Superior temporal gyrus (tissue), 1 donor: Measurements from ENCODE around the gene RSPH10B2.
"Not testable (repeated sequence)": the region's sequence is repeated elsewhere in the genome, so short reads cannot be mapped to it uniquely, and the experiment has no call there.

Experiments used
- DNase-seq: peaks from one replicate; pipeline ENCODE4 v3.0.0-alpha.2; 2016; ENCODE audit errors: extremely low spot score

RSPH10B2 gene

DNA sequence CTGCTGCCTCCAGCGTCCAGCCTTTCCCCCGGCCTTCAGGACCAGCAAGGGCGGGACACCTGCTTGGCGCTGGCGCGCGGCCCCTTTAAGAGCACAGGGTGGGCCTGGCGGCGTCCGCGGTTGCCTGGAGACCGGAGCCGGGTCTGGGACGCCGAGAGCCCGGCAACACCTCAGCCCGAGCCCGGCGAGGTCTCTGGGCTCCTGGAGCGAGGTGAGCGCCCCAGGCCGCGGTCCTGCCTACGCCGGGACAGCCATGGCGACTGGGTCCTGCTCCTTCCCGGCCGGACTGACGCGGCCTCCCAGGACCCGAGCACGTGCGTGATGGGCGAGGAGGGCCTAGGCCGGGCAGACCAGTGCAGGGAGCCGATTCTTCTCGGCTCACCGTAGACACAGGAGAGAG lies at the start of gene RSPH10B2:
Gene RSPH10B2, plus strand, starts transcription at position 140 of the 400 bp plus-strand sequence. CDS start 3,575 bp downstream, outside the sequence.
- DNase-seq, result not testable (repeated sequence)

- DNase-seq, result no peak
These were observed 47.8 kb upstream of the RSPH10B2 start for GRCh38 chr7:6705959-6706665.

- peak; percentile 96 for DNase-seq
These were observed 47.1 kb upstream of the RSPH10B2 start, which contains the start of gene ZNF12 for GRCh38 chr7:6706666-6707407. Gene ZNF12, minus strand, starts transcription at chr7:6706947. Its CDS starts 1,774 bp downstream, at chr7:6705173.

DNA sequence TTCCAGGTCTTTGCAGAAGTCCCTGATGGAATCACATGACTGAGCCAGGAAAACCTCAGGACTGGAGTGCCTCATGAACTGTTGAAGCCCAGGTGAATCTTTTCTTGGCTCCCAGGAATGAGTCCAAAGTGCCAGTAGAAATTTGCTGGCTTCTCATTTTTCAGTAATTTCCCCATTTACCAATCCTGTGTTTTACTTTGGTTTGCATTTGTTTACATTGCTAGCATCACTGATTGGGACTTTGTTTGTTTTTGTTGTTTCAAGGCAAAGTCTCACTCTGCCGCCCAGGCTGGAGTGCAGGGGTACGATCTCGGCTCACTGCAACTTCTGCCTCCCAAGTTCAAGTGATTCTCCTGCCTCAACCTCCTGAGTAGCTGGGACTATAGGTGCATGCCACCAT lies 45.6 kb upstream of the RSPH10B2 start:
- no peak for DNase-seq

GRCh38 chr7:6709808-6710207 lies 44.1 kb upstream of the RSPH10B2 start:
- no peak for DNase-seq

DNA sequence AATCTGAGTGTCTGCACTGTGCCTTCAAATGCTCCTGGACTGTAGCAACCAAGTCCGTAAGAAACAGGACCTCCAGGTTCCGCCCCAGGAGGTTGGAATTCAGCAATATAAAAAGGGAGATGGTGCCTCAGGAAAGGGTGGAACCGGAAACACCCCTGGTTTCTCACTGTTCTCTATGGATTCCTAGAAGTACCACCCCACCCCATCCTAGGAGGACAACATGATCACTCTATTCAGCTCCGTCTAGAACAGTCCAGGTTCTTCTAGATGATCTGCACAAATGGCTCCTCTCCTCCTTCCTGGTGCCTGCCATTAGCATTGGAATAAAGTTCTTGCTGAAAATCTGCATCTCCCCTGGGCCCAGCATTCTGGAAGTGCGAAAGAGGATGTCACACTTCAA lies 39.5 kb upstream of the RSPH10B2 start:
- DNase-seq, result no peak

DNA sequence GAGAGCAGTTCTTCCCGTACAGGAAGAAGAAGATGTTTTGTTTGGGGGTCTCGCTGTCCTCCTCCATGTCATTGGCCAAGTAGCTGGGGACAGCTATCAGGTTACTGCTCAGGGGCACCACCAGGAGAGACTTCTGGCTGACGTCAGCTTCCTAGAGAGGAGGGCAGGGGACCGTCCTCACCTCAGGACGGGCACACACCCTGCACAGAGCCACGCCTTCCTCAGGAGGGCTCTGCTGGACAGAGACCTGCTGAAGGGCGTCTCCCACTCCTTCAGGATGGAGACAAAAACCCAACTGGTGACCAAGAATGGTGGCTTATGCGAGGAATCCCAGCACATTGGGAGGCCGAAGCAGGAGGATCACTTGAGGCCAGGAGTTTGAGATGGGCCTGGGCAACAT lies 38.0 kb upstream of the RSPH10B2 start:
- not testable (repeated sequence) for DNase-seq

DNA sequence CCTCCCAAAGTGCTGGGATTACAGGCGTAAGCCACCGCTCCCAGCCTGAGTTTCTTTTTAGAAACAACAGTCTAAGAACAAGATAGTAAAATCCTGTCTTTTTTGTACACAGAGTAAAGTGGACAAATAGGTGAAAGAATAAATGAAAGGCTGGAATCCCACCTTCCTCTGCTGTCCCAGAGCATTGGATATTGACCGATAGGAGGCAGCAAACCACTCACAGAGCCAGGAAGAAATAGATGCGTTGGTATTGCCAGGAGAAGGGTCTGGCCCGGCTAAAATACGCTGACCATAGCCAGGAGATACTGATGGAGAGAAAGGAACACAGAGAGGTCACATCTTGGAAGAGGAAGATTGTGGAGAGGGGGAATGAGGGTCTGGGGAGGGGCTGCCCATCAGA lies 35.8 kb upstream of the RSPH10B2 start:
- DNase-seq, result no peak

DNA sequence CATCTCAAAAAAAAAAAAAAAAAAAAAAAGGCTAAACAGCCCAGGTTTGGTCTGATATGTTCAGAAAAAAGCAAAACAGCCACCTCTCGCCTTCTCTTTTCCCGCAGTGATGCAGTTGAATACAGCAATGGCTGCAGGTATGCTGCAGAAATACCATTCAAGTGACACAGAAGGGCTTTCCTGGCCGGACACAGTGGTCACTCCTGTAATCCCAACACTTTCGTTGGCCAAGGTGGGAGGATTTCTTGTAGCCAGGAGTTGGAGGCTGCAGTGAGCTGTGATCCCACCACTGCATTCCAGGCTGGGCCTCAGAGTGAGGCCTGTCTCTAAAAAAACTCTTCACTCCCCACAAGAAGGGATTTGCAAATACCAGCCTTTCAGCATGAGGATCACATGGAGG lies 29.6 kb upstream of the RSPH10B2 start:
- DNase-seq, result not testable (repeated sequence)

GRCh38 chr7:6725003-6725402 lies 28.9 kb upstream of the RSPH10B2 start:
- no peak for DNase-seq

- DNase-seq, result not testable (repeated sequence)
These were observed 27.6 kb upstream of the RSPH10B2 start for GRCh38 chr7:6726341-6726740.

- no peak for DNase-seq
These were observed 26.2 kb upstream of the RSPH10B2 start for GRCh38 chr7:6727663-6728062.

- DNase-seq, result not testable (repeated sequence)
These were observed 24.9 kb upstream of the RSPH10B2 start for GRCh38 chr7:6728893-6729491.

- peak; percentile 97 for DNase-seq
These were observed 24.2 kb upstream of the RSPH10B2 start for GRCh38 chr7:6729492-6730342.

DNA sequence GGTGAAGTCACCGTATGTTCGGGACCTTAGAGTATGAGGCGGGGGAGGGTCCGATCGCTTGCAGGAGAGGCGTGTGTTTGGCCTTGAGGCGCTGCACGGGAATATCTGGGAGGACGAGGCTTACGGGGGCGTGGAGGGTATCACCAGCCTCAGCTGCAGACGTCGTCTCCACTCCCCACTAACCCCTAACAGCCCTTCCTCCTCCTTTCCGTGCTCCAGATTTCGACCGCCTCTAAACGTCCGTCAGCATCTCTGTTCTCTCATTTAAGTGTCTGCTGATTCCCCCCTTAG lies 23.6 kb upstream of the RSPH10B2 start:
- DNase-seq, result no peak

DNA sequence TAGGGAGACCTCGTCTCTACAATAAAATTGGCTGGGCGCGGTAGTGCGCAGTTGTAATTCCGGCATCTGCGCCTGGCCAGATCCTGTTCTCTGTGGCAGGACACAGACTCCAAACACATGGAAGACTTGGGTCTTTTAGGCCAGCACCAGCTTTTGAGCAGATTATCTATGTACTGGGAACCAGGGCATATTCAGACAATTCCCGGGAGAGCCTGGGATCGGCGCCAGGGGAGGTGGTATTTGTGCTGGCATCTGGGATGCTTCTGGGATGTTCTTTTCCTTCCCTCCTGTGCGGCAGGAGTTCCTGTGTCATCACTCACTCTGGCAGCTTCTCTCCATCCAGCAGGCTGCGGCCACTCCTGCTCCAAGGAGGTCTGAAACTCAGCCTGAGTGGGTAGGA lies 15.5 kb upstream of the RSPH10B2 start:
- not testable (repeated sequence) for DNase-seq

DNA sequence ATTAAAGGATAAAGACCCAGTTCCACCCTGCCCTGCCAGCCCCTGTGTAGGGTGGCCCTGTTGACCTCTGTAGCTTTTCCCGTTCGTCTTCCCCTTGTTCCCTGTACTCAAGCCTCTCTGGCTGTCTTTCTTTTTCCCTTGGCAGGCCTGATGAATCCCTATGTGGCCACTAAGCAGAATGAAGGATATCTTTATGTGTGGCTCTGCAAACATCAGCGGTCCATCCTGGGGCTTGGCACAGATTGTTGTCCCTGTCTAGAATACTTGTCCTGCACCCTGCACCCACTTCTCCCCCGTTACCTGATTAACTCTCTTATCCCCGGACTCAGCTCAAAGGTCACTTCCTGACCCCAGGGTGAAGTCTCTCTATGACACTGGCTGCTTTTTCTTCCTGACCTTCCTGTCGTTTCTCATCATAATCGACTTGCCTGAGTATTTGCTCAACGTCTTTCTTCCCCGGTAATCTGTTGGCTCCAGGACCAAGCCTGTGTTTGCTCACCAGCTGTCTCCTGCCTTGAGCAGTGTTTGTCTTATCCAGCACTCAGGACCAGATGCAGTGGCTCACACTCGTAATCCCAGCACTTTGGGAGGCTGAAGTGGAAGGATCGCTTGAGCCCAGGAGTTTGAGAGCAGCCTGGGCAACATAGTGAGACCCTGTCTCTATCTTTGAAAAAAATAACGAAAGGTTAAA lies 9.3 kb upstream of the RSPH10B2 start:
- DNase-seq, result not testable (repeated sequence)

DNA sequence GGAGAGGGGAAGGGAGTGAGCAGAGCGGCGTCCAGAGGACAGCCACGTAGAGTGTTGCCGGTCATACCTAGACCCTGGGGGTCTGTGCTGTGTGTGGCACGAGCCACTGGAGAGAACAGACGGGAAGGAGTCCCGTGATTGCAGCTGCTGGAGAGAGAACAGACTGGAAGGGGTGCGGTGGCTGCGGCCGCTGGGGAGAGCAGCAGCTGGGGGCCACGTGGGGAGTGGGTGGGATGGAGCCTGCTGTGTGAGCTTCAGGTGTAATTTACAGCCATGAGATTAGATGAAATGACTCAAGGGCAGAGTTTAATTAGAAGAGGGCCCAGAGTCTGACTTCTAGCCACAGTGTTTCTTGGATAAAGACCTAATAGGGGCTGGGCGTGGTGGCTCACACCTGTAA lies 4.6 kb upstream of the RSPH10B2 start:
- DNase-seq, result not testable (repeated sequence)

GRCh38 chr7:6750173-6750572 lies 3.7 kb upstream of the RSPH10B2 start:
- not testable (repeated sequence) for DNase-seq

DNA sequence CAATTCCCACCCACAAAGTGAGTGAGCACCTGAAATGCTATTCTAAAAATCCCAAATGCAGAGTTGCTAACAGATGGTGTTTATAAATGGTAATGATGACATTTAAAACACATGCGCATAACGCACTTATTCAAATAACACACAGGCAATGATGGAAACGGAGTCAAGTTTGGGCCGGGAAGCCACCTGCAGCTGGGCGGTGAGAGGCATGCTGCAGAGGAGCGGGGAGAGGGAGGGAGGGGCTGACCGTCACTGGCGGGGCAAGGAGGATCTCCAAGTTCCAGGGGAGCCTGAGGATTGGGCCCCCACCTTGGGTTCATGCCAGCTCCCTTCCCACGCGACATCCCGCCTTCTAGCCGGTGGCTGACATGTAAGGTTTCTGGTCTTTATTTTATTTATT lies 7.3 kb downstream of the RSPH10B2 start:
- DNase-seq, result not testable (repeated sequence)

GRCh38 chr7:6781581-6781980 lies 27.7 kb downstream of the RSPH10B2 start:
- not testable (repeated sequence) for DNase-seq
